Testis (tissue), 3 donors: ENCODE measurements around the gene COX19. TPM values are rescaled to one million over a fixed set of nuclear protein-coding genes. Genes with fewer than 3 reads are reported as not detected.

Source experiments
- DNase-seq: peaks from one replicate; pipeline ENCODE4 v3.0.0-alpha.2; 2019
- H3K27ac ChIP-seq, 2 donors: fragments of 200-600 bp; sonication (generic); one replicate each; pipeline ENCODE4 v1.5.1; 2019
- H3K27me3 ChIP-seq: fragments of 200-600 bp; sonication (generic); one replicate; pipeline ENCODE4 v1.5.1; 2019
- H3K36me3 ChIP-seq: fragments of 200-600 bp; sonication (generic); one replicate; pipeline ENCODE4 v1.5.1; 2017; ENCODE audit warnings: low read depth; ENCODE audit errors: missing control alignments
- H3K4me1 ChIP-seq: fragments of 200-600 bp; sonication (generic); one replicate; pipeline ENCODE4 v1.5.1; 2019
- H3K4me3 ChIP-seq, 2 donors: fragments of 200-600 bp; sonication (generic); one replicate each; pipeline ENCODE4 v1.5.1; 2017 to 2019
- H3K9me3 ChIP-seq: fragments of 200-600 bp; sonication (generic); one replicate; pipeline ENCODE4 v1.5.1; 2017
- CTCF ChIP-seq, 3 experiments: fragments of 450-650 bp in 2 of 3; fragments of 200-600 bp in 1 of 3; sonication (generic) in 1 of 3; IDR thresholded peaks; one replicate each; pipeline ENCODE4 v1.5.1; 2016 to 2019; ENCODE audit warnings: antibody characterized with exemption in 3 of 3, mild to moderate bottlenecking in 2 of 3, moderate library complexity in 1 of 3
- POLR2A ChIP-seq: fragments of 450-650 bp; IDR thresholded peaks from one replicate; pipeline ENCODE4 v1.6.1; 2017; ENCODE audit warnings: antibody characterized with exemption, mild to moderate bottlenecking, moderate library complexity
- WGBS, 2 donors: methylation state at CpG; one replicate each; pipeline ENCODE4 v1.1.5; 2018; 5-methylcytosine and 5-hydroxymethylcytosine counted together
- intact Hi-C: fragments of 100-400 bp; cut with DNase I; formaldehyde crosslinking; loops from one replicate; pipeline ENCODE4 v1.15.1; 2023; ENCODE audit warnings: low total_unique reads
- polyA plus RNA-seq: library from polyadenylated mRNA; stranded (reverse); fragments of 350-450 nt; fragmentation: Illumina TruSeq; extraction: RNeasy Lipid Tissue Mini Kit (QIAGEN cat#74804); gene quantifications from one replicate; pipeline ENCODE4 v1.2.3, GENCODE V29; 2014; ENCODE audit warnings: low read depth, low replicate concordance; ENCODE audit not compliant: insufficient read depth
- total RNA-seq, 2 donors: library from RNA; depleted of rRNA; stranded (reverse); fragments of >200 nt; gene quantifications; one replicate each; pipeline ENCODE4 v1.2.3, GENCODE V29; 2016

The COX19 gene
- total and polyA plus RNA-seq, 3 donors from 2014 or later, result 8.8 to 23.5 (median 21.6) TPM

- Histone ChIP-seq H3K27me3 (no peaks in the 10 kb centered on the region), H3K4me3 (no peak overlapping the region), H3K9me3 (no peaks in the 10 kb centered on the region), H3K36me3 (no peaks in the 10 kb centered on the region), H3K4me1 (no peaks in the 10 kb centered on the region), H3K27ac (no peak overlapping the region)
- 54 to 74% methylated on average over 13 to 29 of the region's 29 CpGs for WGBS, 2 donors
- DNase-seq, result no peak
- intact Hi-C loops, result no loop called here
- TF ChIP-seq CTCF (IDR thresholded peaks at IDR 0.05), result no peak
- TF ChIP-seq POLR2A, result no peak
These were observed 52.8 kb downstream of the COX19 start for GRCh38 chr7:922334-923107.

GRCh38 chr7:921581-922333 is 53.6 kb downstream of the COX19 start:
- DNase-seq, result no peak
- Histone ChIP-seq H3K4me3 (no peak overlapping the region), H3K9me3 (no peaks in the 10 kb centered on the region), H3K27me3 (no peaks in the 10 kb centered on the region), H3K36me3 (no peaks in the 10 kb centered on the region), H3K4me1 (no peaks in the 10 kb centered on the region), H3K27ac (no peak overlapping the region)
- no peak for TF ChIP-seq CTCF (IDR thresholded peaks at IDR 0.05)
- no peak for TF ChIP-seq POLR2A
- intact Hi-C loops, result no loop called here
- 76 to 86% methylated on average over 10 to 35 of the region's 36 CpGs for WGBS, 2 donors

- 89 to 92% methylated on average over 15 of the region's 15 CpGs for WGBS, 2 donors
- Histone ChIP-seq H3K9me3 (no peaks in the 10 kb centered on the region), H3K4me1 (peaks cover 3% of the 10 kb centered on the region), H3K36me3 (no peaks in the 10 kb centered on the region), H3K27me3 (no peaks in the 10 kb centered on the region), H3K27ac (no peak overlapping the region), H3K4me3 (no peak overlapping the region)
- no peak for DNase-seq
- no peak for TF ChIP-seq CTCF (IDR thresholded peaks at IDR 0.05)
- TF ChIP-seq POLR2A, result no peak
- intact Hi-C loops, result no loop called here
These were observed 54.3 kb downstream of the COX19 start for GRCh38 chr7:921071-921461.

GRCh38 chr7:920351-921070 is 54.8 kb downstream of the COX19 start:
- Histone ChIP-seq H3K4me3 (no peak overlapping the region), H3K4me1 (peaks cover 3% of the 10 kb centered on the region), H3K27me3 (no peaks in the 10 kb centered on the region), H3K27ac (no peak overlapping the region), H3K36me3 (no peaks in the 10 kb centered on the region), H3K9me3 (no peaks in the 10 kb centered on the region)
- DNase-seq, result no peak
- intact Hi-C loops, result no loop called here
- no peak for TF ChIP-seq CTCF (IDR thresholded peaks at IDR 0.05)
- 85 to 91% methylated on average over 24 to 40 of the region's 40 CpGs for WGBS, 2 donors
